HUES64 (cell line): Measurements from ENCODE around the gene HEY2. TPM values are rescaled to one million over a fixed set of nuclear protein-coding genes. Genes with fewer than 3 reads are reported as not detected.
"Not testable (repeated sequence)": the region's sequence is repeated elsewhere in the genome, so short reads cannot be mapped to it uniquely, and the experiment has no call there.

ENCODE experiments used
- H3K27ac ChIP-seq: 2 replicates; pipeline ENCODE4 v1.7.0; 2013; ENCODE audit warnings: low read depth, low read length, inconsistent platforms
- H3K27me3 ChIP-seq: 2 replicates; pipeline ENCODE4 v1.6.1; 2013; ENCODE audit warnings: mild to moderate bottlenecking, low read length; ENCODE audit not compliant: insufficient read depth
- H3K36me3 ChIP-seq: 2 replicates; pipeline ENCODE4 v1.6.1; 2013; ENCODE audit warnings: mild to moderate bottlenecking, low read length; ENCODE audit not compliant: insufficient read depth
- H3K4me1 ChIP-seq: 2 replicates; pipeline ENCODE4 v1.6.1; 2013; ENCODE audit warnings: mild to moderate bottlenecking, low read length, moderate library complexity; ENCODE audit not compliant: insufficient read depth
- H3K4me3 ChIP-seq: 2 replicates; pipeline ENCODE4 v1.5.1; 2013; ENCODE audit warnings: mild to moderate bottlenecking, low read length, moderate library complexity
- H3K9ac ChIP-seq: 2 replicates; pipeline ENCODE4 v1.6.1; 2013; ENCODE audit warnings: mild to moderate bottlenecking, low read depth, low read length
- H3K9me3 ChIP-seq: 2 replicates; pipeline ENCODE4 v1.6.1; 2013; ENCODE audit warnings: low read depth, low read length; ENCODE audit not compliant: insufficient read depth
- WGBS: fragments of 150-250, 120-280 bp; methylation state at CpG from one replicate; pipeline ENCODE4 v1.1.7; 2013; ENCODE audit warnings: missing lambda C conversion rate; 5-methylcytosine and 5-hydroxymethylcytosine counted together
- polyA plus RNA-seq, 2 experiments: library from polyadenylated mRNA; stranded (reverse); fragments of 50-300 nt; gene quantifications; one replicate each; pipeline ENCODE4 v1.2.3, GENCODE V29; 2013

The HEY2 gene
- polyA plus RNA-seq (2013, experiment 1 of 2): 4.9 TPM
- 5.7 TPM for polyA plus RNA-seq (2013, experiment 2 of 2)

DNA sequence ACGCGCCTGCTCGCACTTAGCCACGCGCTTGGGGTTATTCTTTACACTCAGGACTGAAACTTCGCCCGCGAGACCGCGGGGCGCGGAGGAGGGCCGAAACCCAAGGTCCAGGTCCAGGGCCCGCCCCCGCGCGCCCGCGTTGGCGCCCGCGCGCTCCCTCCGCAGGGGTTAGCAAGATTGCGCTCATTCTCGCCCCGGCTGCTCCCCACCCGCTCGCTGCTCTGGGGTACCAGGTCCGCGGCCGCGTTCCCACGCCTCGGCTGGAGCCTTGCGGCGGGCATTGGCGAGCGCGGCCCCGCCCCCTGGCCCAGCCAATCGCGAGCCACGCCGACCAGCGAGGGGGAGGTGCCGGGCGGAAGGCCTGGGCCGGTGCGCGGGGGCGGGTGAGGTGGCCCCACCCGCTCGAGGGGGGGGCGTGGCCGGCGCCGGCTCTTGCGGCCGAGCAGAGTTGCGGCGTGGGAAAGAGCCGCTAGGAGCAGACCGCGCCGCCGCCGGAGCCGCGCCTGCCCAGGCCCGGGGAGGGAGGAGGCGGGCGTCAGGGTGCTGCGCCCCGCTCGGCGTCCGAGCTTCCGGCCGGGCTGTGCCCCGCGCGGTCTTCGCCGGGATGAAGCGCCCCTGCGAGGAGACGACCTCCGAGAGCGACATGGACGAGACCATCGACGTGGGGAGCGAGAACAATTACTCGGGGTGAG lies at the start of gene HEY2:
Gene HEY2, plus strand, starts transcription at position 460 of the 692 bp plus-strand sequence. Its CDS starts 145 bp downstream, at position 605.
- peaks cover 2% of the 10 kb centered on the region; the same call in 1 of the 2 replicates for H3K36me3 ChIP-seq
- peaks cover 73% of the 10 kb centered on the region for H3K27me3 ChIP-seq
- no peak within 1 kb of the TSS; the same call in 1 of the 2 replicates for H3K27ac ChIP-seq
- H3K4me1 ChIP-seq: peaks cover 63% of the 10 kb centered on the region
- peak within 1 kb of the TSS; percentile 43 for H3K9ac ChIP-seq
- H3K4me3 ChIP-seq: peak within 1 kb of the TSS; percentile 82
- H3K9me3 ChIP-seq: no peaks in the 10 kb centered on the region
- under 1% methylated on average over 95 of the region's 95 CpGs for WGBS

DNA sequence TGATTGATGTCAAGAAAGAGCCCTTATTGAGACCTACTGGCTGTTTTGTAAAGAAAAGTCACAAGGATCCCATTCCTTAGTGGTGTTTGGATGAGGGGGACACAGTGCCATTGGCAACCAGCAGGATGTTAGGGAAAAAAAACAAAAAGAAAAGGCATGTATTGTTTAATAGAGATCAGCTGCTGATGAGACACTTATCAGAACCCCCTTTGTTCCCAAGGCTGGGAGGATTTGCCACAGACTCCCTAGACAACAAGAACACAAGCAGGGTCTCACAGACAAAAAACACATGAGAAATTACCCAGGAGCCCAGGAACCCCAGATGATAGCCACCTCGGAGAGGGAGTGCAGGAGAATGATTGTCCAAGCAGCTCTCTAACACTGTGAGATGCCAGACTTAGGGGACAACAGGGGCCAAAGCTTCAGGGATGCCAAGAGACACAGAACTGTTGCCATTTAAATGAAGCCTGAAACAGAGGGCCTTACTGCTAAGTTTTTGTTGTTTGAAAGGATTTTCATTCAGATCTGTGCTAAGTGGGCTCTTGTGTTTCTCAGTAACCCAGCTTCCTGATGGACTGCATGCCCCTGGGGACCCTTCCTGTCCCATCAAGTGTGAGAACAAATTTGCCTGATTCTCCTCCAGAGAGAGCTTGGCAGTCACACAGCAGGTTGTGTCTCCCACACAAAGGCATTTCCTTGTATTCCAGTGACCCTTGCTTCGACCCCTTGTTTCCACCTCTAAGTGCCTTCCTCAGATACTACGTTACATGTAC lies 48.7 kb upstream of the HEY2 start:
- Histone ChIP-seq H3K4me3 (peak overlapping the region; percentile 11; the same call in 1 of the 2 replicates), H3K27me3 (no peaks in the 10 kb centered on the region), H3K9me3 (peaks cover 28% of the 10 kb centered on the region; the same call in 1 of the 2 replicates), H3K36me3 (peaks cover 56% of the 10 kb centered on the region), H3K27ac (peak overlapping the region; percentile 89), H3K4me1 (peaks cover 19% of the 10 kb centered on the region), H3K9ac (peak overlapping the region; percentile 4; the same call in 1 of the 2 replicates)
- WGBS: 41% methylated on average over 3 of the region's 3 CpGs

- Histone ChIP-seq H3K27ac (peak overlapping the region; percentile 89), H3K9me3 (peaks cover 24% of the 10 kb centered on the region; the same call in 1 of the 2 replicates), H3K36me3 (peaks cover 52% of the 10 kb centered on the region), H3K27me3 (no peaks in the 10 kb centered on the region), H3K4me1 (peaks cover 19% of the 10 kb centered on the region), H3K4me3 (peak overlapping the region; percentile 11; the same call in 1 of the 2 replicates), H3K9ac (peak overlapping the region; percentile 4; the same call in 1 of the 2 replicates)
- WGBS: 50% methylated on average over 1 of the region's 1 CpG
Measured at GRCh38 chr6:125701354-125701668, 48.1 kb upstream of the HEY2 start.

GRCh38 chr6:125703882-125704281 lies 45.5 kb upstream of the HEY2 start:
- H3K9me3 ChIP-seq, H3K9ac ChIP-seq, H3K27me3 ChIP-seq, H3K27ac ChIP-seq: not testable (repeated sequence)
- WGBS: 33% methylated on average over 4 of the region's 5 CpGs
- Histone ChIP-seq H3K4me3 (peak overlapping the region; percentile 32; the same call in 1 of the 2 replicates), H3K36me3 (peaks cover 28% of the 10 kb centered on the region), H3K4me1 (peaks cover 33% of the 10 kb centered on the region)

- peaks cover 3% of the 10 kb centered on the region; the same call in 1 of the 2 replicates for H3K36me3 ChIP-seq
- H3K4me3 ChIP-seq: peak overlapping the region; percentile 8
- H3K9me3 ChIP-seq: peaks cover 21% of the 10 kb centered on the region
- peaks cover 17% of the 10 kb centered on the region for H3K4me1 ChIP-seq
- H3K27ac ChIP-seq: peak overlapping the region; percentile 91
- no peaks in the 10 kb centered on the region for H3K27me3 ChIP-seq
- WGBS: 22% methylated on average over 3 of the region's 4 CpGs
- H3K9ac ChIP-seq: peak overlapping the region; percentile 36; the same call in 1 of the 2 replicates
Measured at GRCh38 chr6:125707615-125708243, 41.7 kb upstream of the HEY2 start.

GRCh38 chr6:125711013-125711675 lies 38.3 kb upstream of the HEY2 start:
- no peaks in the 10 kb centered on the region for H3K27me3 ChIP-seq
- no peak overlapping the region for H3K27ac ChIP-seq
- H3K36me3 ChIP-seq: peaks cover 3% of the 10 kb centered on the region; the same call in 1 of the 2 replicates
- no peak overlapping the region for H3K9ac ChIP-seq
- WGBS: 96% methylated on average over 3 of the region's 4 CpGs
- H3K4me1 ChIP-seq: peaks cover 17% of the 10 kb centered on the region
- H3K9me3 ChIP-seq: peaks cover 21% of the 10 kb centered on the region
- H3K4me3 ChIP-seq: no peak overlapping the region

DNA sequence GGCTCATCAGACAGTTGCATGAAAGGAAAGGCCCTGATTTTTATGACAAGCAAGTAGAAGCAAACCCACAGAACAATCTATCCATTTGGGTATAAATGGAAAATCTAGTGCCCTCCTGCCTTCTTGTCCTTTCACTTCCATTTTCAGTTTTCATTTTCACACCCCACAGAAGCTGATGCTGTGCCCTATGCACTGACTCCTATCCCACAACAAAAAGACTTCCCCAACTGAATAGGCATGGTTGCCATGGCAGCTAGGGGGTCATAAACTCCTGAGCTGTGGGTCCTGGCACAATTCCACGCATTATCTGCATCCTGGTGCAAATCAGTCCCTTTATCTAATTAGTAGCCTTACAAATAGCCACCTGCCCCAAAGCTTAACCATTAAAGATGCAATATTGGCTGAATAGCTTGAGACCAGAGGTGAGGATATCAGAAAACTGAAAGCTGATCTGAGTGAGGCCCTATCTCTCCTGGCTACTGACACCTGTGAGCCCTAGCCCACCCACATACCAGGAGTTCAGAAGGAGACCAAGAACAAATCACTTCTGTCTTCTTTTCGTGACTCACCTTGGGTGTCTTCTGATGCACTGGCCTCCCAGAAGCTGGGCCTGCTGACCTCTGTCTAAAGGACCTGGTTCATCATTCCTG lies 34.9 kb upstream of the HEY2 start:
- no peaks in the 10 kb centered on the region; the same call in 1 of the 2 replicates for H3K4me1 ChIP-seq
- H3K27me3 ChIP-seq: no peaks in the 10 kb centered on the region
- H3K36me3 ChIP-seq: peaks cover 3% of the 10 kb centered on the region; the same call in 1 of the 2 replicates
- H3K9ac ChIP-seq: no peak overlapping the region
- 93% methylated on average over 2 of the region's 2 CpGs for WGBS
- H3K9me3 ChIP-seq: peaks cover 21% of the 10 kb centered on the region
- no peak overlapping the region for H3K27ac ChIP-seq
- no peak overlapping the region for H3K4me3 ChIP-seq

- Histone ChIP-seq H3K36me3 (no peaks in the 10 kb centered on the region), H3K9ac (no peak overlapping the region), H3K27ac (no peak overlapping the region), H3K4me1 (no peaks in the 10 kb centered on the region; the same call in 1 of the 2 replicates), H3K4me3 (no peak overlapping the region), H3K27me3 (no peaks in the 10 kb centered on the region), H3K9me3 (no peaks in the 10 kb centered on the region)
- 80% methylated on average over 1 of the region's 2 CpGs for WGBS
Measured at GRCh38 chr6:125717120-125717731, 32.2 kb upstream of the HEY2 start.

DNA sequence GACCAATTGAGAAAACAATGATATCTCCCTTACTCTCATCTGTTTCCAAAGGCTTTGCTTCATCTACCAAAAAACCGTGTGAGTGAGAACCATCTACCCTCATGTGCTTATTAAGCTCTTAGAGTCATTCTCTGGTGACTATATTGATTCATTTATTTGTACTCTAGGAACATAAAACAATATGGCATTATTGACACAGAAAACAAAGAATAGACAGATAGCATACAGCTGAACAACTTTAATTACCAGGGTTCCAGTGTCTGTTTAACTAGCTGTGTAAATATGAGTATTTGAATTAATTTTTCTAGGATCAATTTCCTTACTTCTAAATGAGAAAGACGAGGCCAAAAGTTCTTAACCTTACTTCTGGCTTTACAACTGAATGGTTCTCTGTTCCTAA lies 31.3 kb upstream of the HEY2 start:
- Histone ChIP-seq H3K9ac (no peak overlapping the region), H3K4me1 (no peaks in the 10 kb centered on the region; the same call in 1 of the 2 replicates), H3K9me3 (no peaks in the 10 kb centered on the region), H3K36me3 (no peaks in the 10 kb centered on the region), H3K4me3 (no peak overlapping the region), H3K27ac (no peak overlapping the region), H3K27me3 (no peaks in the 10 kb centered on the region)
- 96% methylated on average over 2 of the region's 2 CpGs for whole genome bisulfite sequencing

GRCh38 chr6:125722886-125723285 lies 26.5 kb upstream of the HEY2 start:
- no peaks in the 10 kb centered on the region for H3K4me1 ChIP-seq
- H3K9me3 ChIP-seq: no peaks in the 10 kb centered on the region
- no peaks in the 10 kb centered on the region for H3K36me3 ChIP-seq
- H3K27ac ChIP-seq: no peak overlapping the region
- no peaks in the 10 kb centered on the region for H3K27me3 ChIP-seq
- H3K4me3 ChIP-seq: no peak overlapping the region
- H3K9ac ChIP-seq: no peak overlapping the region
